ENCODE data around the gene CCDC91.

The CCDC91 gene

GRCh38 chr12:28585146-28585545 is 394.9 kb downstream of the CCDC91 start:
- no peak for DNase-seq (ENCODE audit: low spot score)

- DNase-seq (ENCODE audit: low spot score): no peak
Observed at GRCh38 chr12:28586481-28586880, 396.2 kb downstream of the CCDC91 start.

- no peak for DNase-seq (ENCODE audit: low spot score)
Observed at GRCh38 chr12:28591831-28592230, 401.6 kb downstream of the CCDC91 start.
